ENCODE results near the gene ROCK2.
"Not testable (repeated sequence)": the region's sequence is repeated elsewhere in the genome, so short reads cannot be mapped to it uniquely, and the experiment has no call there.

Gene ROCK2

DNA sequence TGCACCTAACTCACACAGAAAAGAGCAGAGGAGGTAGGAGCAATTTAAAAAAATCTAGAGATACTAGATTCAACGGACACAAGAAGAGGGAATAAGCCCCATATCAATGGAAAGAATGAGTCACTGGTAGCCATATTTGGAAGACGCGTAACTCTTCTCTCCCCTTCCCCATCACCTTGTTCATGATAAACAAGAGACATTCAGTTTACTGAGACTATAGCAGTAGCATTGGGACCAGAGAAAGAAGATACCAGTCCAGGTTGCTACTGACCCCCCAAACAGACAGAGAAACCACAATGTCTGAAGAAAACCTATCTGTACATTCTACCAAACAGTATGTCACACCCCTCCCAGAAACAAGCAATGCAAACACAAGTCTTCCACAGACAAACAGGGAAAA lies 108.1 kb downstream of the ROCK2 start:
- no peak for DNase-seq (ENCODE audit: low read depth)

- DNase-seq (ENCODE audit: low read depth) = no peak
Measured at GRCh38 chr2:11235583-11235982, 108.9 kb downstream of the ROCK2 start.

DNA sequence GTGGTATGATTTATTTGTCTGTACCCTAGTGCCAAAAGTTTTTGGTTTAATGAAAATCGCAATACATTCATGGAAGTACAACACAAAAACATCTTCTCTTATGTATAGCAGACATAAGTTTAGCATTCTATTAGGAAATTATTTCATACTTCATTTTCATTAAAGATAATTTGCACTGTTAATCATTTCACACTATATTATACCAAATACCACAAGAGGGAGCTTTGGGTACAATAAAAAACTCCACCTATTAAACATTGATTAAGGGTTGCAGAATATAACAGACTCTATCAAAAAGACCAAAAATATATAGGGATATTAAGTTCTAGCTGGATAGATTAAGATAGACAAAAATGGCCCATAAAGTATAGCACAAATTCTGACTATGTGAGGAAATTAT lies 110.1 kb downstream of the ROCK2 start:
- no peak for DNase-seq (ENCODE audit: low read depth)

GRCh38 chr2:11231193-11231592 lies 113.2 kb downstream of the ROCK2 start:
- not testable (repeated sequence) for DNase-seq (ENCODE audit: low read depth)

GRCh38 chr2:11228692-11229091 lies 115.7 kb downstream of the ROCK2 start:
- no peak for DNase-seq (ENCODE audit: low read depth)

DNA sequence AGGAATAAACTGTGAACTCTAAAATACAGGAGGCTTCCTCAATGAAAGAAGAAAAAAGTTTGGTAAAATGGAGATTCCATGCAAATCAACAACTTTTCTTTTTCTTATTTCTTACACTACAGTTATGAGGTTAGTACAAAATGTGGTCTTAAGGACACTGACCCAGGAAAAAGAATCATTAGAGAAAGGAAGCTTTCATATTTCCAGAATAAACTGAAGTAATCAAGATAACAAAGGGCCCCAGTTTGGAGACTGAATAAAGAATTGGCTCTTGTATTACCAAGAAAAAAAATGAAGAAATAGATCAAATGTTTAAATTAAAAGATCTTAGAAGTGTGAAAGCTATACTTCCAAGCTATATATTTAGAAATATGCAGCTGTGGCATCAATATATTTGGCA lies 116.8 kb downstream of the ROCK2 start:
- DNase-seq (ENCODE audit: low read depth) = no peak

DNA sequence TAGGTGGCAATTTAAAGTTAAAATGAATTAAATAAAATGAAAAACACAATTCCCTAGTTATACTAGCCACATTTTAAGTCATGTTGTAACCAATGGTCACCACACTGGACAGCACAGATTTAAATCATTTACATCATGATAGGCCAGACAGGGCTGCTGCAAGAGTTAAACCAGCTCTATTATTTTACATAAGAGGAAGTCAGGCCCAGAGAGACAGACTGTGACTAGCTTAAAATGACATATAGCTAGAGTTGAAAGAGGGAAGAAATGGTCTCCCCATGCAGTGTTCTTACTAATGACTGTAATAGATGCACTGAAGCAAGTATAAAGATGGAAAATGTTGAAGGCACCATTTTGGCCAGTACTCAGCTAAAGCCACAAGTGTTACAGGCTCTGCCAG lies 119.5 kb downstream of the ROCK2 start:
- DNase-seq (ENCODE audit: low read depth) = no peak

DNA sequence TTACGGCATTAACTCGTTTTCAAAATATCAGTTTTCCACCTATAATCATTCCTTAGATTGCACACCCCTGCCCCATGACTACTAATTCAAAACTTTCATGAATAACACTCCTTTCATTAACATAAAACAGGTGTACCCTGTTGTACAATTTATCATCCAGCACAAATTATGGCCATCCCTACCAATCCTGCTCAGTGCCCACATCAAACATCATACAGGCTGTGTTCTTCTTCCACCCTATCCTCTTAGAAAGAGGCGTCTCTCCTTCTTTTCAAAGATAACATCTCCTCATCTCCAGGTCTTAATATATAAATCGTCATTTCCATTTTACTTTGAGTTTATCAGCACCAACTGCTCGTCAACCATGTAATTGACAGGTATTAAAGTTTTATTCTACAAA lies 121.6 kb downstream of the ROCK2 start:
- DNase-seq (ENCODE audit: low read depth) = no peak

- DNase-seq (ENCODE audit: low read depth) = no peak
Measured at GRCh38 chr2:11220445-11220844, 124.0 kb downstream of the ROCK2 start.

- no peak for DNase-seq (ENCODE audit: low read depth)
Measured at GRCh38 chr2:11215407-11215806, 129.0 kb downstream of the ROCK2 start.

DNA sequence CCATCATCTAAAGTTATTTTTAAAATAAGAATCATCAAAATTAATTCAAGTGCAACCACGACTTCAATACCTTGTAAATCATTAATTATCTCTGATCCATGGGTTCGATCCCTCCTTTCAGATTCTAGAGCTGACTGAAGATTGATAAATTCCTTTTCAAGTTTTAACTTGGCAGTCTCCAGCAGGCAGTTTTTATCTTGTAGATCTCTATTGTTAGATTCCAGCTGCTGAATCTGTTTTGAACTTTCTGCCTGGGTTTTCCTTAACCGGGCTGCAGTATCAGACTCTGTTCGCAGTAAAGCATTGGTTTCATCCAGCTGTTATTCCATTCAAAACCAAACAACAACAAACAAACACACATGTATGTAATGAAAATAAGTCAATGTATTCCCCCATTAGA lies 129.7 kb downstream of the ROCK2 start:
- DNase-seq (ENCODE audit: low read depth) = no peak

DNA sequence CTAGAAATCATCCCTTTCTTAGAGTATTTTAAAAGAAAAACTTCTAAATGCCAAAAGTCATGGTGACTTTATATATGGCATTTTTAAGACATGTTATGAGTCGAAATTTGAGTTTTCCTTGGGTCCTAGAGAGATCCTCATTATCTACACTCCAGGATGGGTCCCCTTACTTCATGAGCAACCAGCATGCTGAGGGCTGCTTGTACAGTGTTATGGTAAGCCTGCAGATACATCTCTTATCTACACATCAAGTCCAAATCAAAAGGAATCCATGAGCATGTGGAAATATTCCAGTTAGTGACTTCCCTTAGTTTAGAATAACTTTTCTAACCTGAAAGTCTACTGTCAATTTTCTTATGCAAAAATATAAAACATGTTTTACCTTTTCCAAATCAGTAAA lies 130.5 kb downstream of the ROCK2 start:
- no peak for DNase-seq (ENCODE audit: low read depth)

DNA sequence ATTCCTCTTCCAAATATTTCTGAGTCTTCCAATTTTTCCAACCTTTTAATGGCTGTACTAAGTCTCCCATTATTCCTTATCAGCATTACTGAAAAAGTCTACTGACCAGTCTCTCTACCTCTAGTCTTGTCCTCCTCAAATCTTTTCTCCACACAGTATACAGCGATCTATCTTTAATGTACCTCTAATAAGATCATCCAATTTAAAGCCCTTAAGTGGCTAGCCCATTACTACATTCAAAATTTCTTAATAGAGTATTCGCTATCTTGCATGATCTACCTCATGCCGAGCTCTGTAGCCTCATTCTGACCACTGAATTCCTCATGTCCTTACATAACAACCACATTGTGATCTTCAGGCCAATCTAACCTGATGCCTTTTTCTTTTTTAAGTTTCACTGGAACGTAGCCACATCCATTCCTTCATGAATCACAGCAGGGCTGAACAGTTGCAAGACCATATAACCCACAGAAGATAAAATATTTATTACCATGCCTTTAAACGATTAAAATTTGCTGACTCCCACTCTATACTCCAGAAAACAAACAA lies 131.3 kb downstream of the ROCK2 start:
- DNase-seq (ENCODE audit: low read depth) = no peak

DNA sequence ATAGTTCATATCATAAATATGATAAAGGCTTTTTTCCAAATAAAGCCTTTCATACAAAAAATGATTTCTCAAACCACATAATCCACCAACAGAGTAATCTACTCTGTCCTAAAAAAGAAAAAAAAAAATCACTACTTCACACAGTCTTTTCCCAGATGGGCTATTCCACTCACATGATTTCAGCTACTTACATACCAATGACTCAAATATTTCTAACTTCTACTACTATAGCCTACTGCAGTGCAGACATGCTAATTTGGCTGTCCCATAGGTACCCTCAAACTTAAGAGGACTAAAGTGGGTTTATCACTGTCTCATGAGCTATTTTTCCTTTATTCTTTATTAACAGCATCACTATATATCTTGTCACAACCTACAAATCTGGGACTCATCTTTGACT lies 131.8 kb downstream of the ROCK2 start:
- DNase-seq (ENCODE audit: low read depth) = no peak

GRCh38 chr2:11208083-11208482 lies 136.4 kb downstream of the ROCK2 start:
- no peak for DNase-seq (ENCODE audit: low read depth)

GRCh38 chr2:11203480-11203879 lies 141.0 kb downstream of the ROCK2 start:
- no peak for DNase-seq (ENCODE audit: low read depth)

DNA sequence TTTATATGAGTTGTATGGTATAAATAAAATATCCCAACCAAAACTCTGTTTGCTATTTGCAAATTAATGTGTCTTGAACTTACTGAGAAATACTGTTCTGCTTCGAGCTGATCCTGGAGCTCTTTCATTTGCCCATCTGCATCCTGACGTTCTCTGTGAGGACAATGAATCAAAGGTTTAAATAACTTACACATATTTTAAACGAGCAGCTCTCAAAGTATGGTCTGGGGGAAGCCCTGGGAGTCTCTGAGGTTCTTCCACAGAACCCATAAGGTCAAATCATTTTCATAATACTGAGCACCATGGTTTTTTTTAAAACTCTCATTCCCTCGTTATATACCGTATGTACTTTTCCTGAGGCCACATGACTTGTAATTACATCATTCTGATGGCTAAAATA lies 142.5 kb downstream of the ROCK2 start:
- DNase-seq (ENCODE audit: low read depth) = no peak

- DNase-seq (ENCODE audit: low read depth) = no peak
Measured at GRCh38 chr2:11200651-11201050, 143.8 kb downstream of the ROCK2 start.

DNA sequence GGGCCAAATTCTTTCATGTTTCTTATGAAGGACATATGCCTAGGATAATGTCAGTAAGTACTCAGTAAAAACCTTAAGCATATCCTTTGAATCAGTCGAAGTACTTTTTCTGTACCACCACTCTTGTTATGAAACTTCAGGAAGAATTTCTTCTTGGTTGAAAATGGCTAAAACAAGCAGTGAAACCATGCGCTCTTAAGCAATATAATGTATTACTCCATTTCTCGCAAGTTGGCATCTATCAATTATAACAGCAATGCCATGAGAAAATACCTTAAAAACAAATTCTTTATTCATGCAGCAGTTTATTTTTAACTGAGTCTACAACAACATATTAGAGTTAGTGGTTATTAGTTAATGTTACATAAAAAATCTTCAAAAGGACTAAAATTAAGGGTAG lies 148.2 kb downstream of the ROCK2 start:
- DNase-seq (ENCODE audit: low read depth) = no peak

- no peak for DNase-seq (ENCODE audit: low read depth)
Measured at GRCh38 chr2:11187731-11188130, 156.7 kb downstream of the ROCK2 start.

DNA sequence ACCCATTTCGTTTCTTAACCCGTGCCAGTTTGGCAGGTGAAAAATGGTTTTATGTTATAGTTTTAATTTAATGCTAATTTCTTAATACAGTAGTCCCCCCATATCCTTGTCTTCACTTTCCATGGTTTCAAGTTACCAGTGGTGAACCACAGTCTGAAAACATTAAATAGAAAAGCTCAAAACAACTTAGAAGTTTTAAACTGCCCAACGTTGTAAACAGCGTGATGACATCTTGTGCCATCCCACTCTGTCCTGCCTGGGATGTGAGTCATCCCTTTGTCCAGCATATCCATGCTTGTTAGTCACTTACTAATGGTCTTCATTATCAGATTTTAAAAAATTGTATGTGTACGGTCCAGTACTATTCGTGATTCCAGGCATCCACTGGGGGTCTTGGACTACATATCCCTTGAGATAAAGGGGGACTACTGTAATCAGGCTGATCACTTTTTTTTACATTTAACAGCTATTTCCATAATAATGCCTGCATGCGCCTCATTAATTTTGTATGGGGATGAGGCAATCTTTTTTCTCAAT lies 157.3 kb downstream of the ROCK2 start:
- DNase-seq (ENCODE audit: low read depth) = no peak

DNA sequence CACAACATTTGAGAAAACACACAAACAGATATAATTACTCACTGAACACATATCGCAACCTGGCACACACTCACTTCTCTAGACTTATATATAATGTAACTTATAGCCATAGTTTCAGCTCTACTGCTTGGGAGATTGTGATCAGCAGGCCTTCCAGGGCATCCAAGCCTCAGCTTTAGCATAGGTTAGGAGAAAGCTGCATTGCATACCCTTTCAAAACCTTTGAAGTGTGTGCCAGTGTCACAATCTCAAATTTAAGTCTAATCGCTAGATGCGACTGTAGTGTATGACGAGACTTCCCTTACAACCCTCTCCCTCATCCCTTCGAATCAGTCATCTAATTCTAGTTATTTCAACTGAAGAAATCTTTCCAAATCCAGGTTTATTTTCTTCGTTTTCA lies 158.3 kb downstream of the ROCK2 start:
- DNase-seq (ENCODE audit: low read depth) = no peak

DNA sequence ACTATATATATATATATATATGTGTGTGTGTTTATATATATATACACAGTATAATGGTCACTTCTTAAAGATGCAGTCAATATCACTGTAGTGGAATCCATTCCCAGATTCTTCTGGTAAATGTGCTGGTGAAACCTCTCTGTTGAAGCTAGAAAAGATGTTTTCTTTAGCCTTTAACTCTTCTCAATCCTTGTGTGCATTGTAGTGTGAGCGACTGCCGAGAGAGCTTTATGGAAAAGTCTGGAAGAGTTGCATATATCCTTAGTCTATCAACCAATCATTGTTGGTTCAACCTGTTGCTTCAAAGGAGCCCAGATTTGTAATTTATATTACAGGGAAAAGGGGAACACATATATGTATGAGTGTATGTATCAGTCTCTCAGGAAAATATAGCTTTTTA lies 161.5 kb downstream of the ROCK2 start:
- DNase-seq (ENCODE audit: low read depth) = no peak

DNA sequence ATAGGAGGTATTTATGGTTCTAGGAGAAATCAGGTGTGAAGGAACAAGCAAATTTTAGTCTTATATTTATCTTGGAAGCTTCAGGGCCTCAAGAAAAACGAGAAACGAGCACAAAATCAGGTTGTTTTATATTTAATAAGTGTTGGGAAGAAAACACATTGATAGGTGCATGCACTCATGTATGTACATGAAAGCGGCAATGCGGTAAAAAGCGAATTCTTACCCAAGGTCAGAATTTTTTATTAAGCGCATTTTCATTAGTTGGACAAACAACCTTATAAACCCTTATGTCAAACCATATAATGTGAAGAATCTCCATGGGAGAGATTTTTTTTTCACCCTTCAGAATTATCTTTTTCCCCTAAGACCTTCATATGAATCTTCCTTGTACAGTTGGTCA lies 163.8 kb downstream of the ROCK2 start:
- no peak for DNase-seq (ENCODE audit: low read depth)

DNA sequence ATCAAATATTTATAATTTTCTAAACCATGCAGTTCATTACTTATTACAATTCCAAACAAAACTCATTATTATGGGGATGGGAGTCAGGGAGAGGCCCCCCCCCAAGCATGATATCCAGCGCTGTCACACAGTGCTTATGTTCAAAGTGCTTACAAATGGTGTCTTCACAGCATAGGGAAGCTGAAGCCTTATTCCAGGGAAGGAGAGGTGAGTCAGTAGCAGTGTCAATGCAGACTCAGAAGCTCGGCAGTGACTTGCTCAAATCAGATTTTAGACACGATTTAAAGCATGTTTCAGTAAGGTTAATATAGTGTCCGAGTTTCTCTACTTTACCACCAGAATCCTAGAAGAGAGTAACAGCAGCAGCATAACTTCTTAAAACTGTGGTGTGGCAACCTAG lies 164.5 kb downstream of the ROCK2 start:
- DNase-seq (ENCODE audit: low read depth) = no peak

Data from activated T-cell treated with anti-CD3 and anti-CD28 coated beads for 48 hours (primary cell).